ENCODE data around the gene ZNF778.
A peak's percentile ranks its signal among the peaks of the same experiment; 100 is the strongest.

The ZNF778 gene

GRCh38 chr16:89246903-89247733, 29.6 kb downstream of the ZNF778 start (continued):
- no peak for TF ChIP-seq ZNF449 (tag by site-specific recombination; IDR thresholded peaks at IDR 0.05)
- no peak for TF ChIP-seq ZNF426 (tag by site-specific recombination; IDR thresholded peaks at IDR 0.05)
- no peak for TF ChIP-seq ZNF596 (tag by site-specific recombination; IDR thresholded peaks at IDR 0.05)
- TF ChIP-seq ZNF837 (tag by site-specific recombination; IDR thresholded peaks at IDR 0.05), result no peak
- no peak for TF ChIP-seq ZBTB1 (tag by site-specific recombination; IDR thresholded peaks at IDR 0.05)
- TF ChIP-seq OSR2 (tag by site-specific recombination; IDR thresholded peaks at IDR 0.05), result no peak
- peak; percentile 89 for TF ChIP-seq PATZ1 (tag by site-specific recombination; IDR thresholded peaks at IDR 0.05)
- no peak for TF ChIP-seq ZNF561 (tag by site-specific recombination; IDR thresholded peaks at IDR 0.05; ENCODE audit: borderline replicate concordance)
- TF ChIP-seq SP3 (tag by site-specific recombination; IDR thresholded peaks at IDR 0.05), result peak; percentile 57
- no peak for TF ChIP-seq ZNF610 (tag by site-specific recombination; IDR thresholded peaks at IDR 0.05; ENCODE audit: borderline replicate concordance)
- no peak for TF ChIP-seq ZBTB6 (tag by site-specific recombination; IDR thresholded peaks at IDR 0.05)
- TF ChIP-seq ZBTB17 (tag by site-specific recombination; IDR thresholded peaks at IDR 0.05), result peak; percentile 13; the same call in 1 of the 2 replicates
- TF ChIP-seq PRDM1 (tag by site-specific recombination; IDR thresholded peaks at IDR 0.05), result no peak
- TF ChIP-seq ZFP41 (tag by site-specific recombination; IDR thresholded peaks at IDR 0.05; ENCODE audit: borderline replicate concordance), result no peak
- no peak for TF ChIP-seq ZNF26 (tag by site-specific recombination; IDR thresholded peaks at IDR 0.05)
- TF ChIP-seq HOXC10 (CRISPR knock-in tag; IDR thresholded peaks at IDR 0.05), result no peak
- TF ChIP-seq SALL2 (tag by site-specific recombination; IDR thresholded peaks at IDR 0.05; ENCODE audit: borderline replicate concordance), result no peak
- no peak for TF ChIP-seq PRDM4 (tag by site-specific recombination; IDR thresholded peaks at IDR 0.05)
- peak; percentile 84 for TF ChIP-seq ZBTB26 (tag by site-specific recombination; optimal IDR thresholded peaks at IDR 0.05)
- TF ChIP-seq ZNF473 (tag by site-specific recombination; IDR thresholded peaks at IDR 0.05), result no peak
- TF ChIP-seq TRIM28 (IDR thresholded peaks at IDR 0.05; ENCODE audit: borderline replicate concordance, low read length), result no peak
- no peak for TF ChIP-seq ZNF140 (tag by site-specific recombination; IDR thresholded peaks at IDR 0.05)
- no peak for TF ChIP-seq PRDM10 (tag by site-specific recombination; IDR thresholded peaks at IDR 0.05)
- TF ChIP-seq ZNF394 (tag by site-specific recombination; IDR thresholded peaks at IDR 0.05; ENCODE audit: borderline replicate concordance), result no peak
- TF ChIP-seq ZNF214 (tag by site-specific recombination; IDR thresholded peaks at IDR 0.05; ENCODE audit: borderline replicate concordance), result no peak
